Measurements from ENCODE around the gene TOP3B.
"Not testable (repeated sequence)": the region's sequence is repeated elsewhere in the genome, so short reads cannot be mapped to it uniquely, and the experiment has no call there.

Gene TOP3B

GRCh38 chr22:21942407-21943343 lies 39.9 kb downstream of the TOP3B start:
- peak; percentile 26 to 44 for DNase-seq

GRCh38 chr22:21941921-21942320 lies 40.7 kb downstream of the TOP3B start:
- DNase-seq: no peak

- DNase-seq: no peak
Measured at GRCh38 chr22:21940521-21940920, 42.1 kb downstream of the TOP3B start.

- not testable (repeated sequence) for DNase-seq
Measured at GRCh38 chr22:21939935-21940334, 42.7 kb downstream of the TOP3B start.

GRCh38 chr22:21939461-21939913 lies 43.1 kb downstream of the TOP3B start:
- DNase-seq: no peak

GRCh38 chr22:21938906-21939305 lies 43.7 kb downstream of the TOP3B start:
- no peak for DNase-seq

GRCh38 chr22:21938071-21938822 lies 44.3 kb downstream of the TOP3B start:
- DNase-seq: peak; percentile 93 to 95

- DNase-seq: no peak
Measured at GRCh38 chr22:21937821-21938070, 44.8 kb downstream of the TOP3B start.

- no peak for DNase-seq
Measured at GRCh38 chr22:21937041-21937820, 45.4 kb downstream of the TOP3B start.

GRCh38 chr22:21936151-21936775 lies 46.3 kb downstream of the TOP3B start:
- no peak for DNase-seq

GRCh38 chr22:21933910-21934309 lies 48.7 kb downstream of the TOP3B start:
- DNase-seq: no peak

- no peak for DNase-seq
Measured at GRCh38 chr22:21933413-21933812, 49.2 kb downstream of the TOP3B start.

GRCh38 chr22:21932347-21932746 lies 50.2 kb downstream of the TOP3B start:
- DNase-seq: no peak

- no peak for DNase-seq
Measured at GRCh38 chr22:21931056-21931455, 51.5 kb downstream of the TOP3B start.

GRCh38 chr22:21929253-21929652 lies 53.3 kb downstream of the TOP3B start:
- no peak for DNase-seq

GRCh38 chr22:21928048-21928447 lies 54.5 kb downstream of the TOP3B start:
- DNase-seq: no peak

- no peak for DNase-seq
Measured at GRCh38 chr22:21927174-21927823, 55.3 kb downstream of the TOP3B start.

GRCh38 chr22:21926728-21927127 lies 55.9 kb downstream of the TOP3B start:
- no peak for DNase-seq

GRCh38 chr22:21923163-21923561 lies 59.4 kb downstream of the TOP3B start:
- DNase-seq: no peak

- DNase-seq: no peak
Measured at GRCh38 chr22:21922370-21923162, 60.0 kb downstream of the TOP3B start.

GRCh38 chr22:21921729-21922128 lies 60.9 kb downstream of the TOP3B start:
- no peak for DNase-seq

All from activated CD4-positive, alpha-beta T cell treated with anti-CD3 and anti-CD28 coated beads, Interleukin-2, amount 50 U/mL, for 48 hours (primary cell).